Coronary artery (tissue), 2 donors: Measurements from ENCODE around the gene CSN2.

ENCODE experiments used
- DNase-seq: peaks from one replicate; pipeline ENCODE4 v3.0.0-alpha.2; 2017; ENCODE audit warnings: low spot score
- H3K27ac ChIP-seq, 2 donors: fragments of 200-600 bp; sonication (generic); one replicate each; pipeline ENCODE4 v1.5.1; 2016 to 2019
- H3K4me3 ChIP-seq: fragments of 200-600 bp; sonication (generic); 2 replicates; pipeline ENCODE4 v1.5.1; 2016; ENCODE audit warnings: mild to moderate bottlenecking, moderate library complexity
- TF ChIP-seq, protein P1 (sequence below): fragments of 200-600 bp; sonication (generic); IDR thresholded peaks from one replicate; pipeline ENCODE4 v1.5.1; 2019; ENCODE audit warnings: antibody characterized with exemption

Gene CSN2

DNA sequence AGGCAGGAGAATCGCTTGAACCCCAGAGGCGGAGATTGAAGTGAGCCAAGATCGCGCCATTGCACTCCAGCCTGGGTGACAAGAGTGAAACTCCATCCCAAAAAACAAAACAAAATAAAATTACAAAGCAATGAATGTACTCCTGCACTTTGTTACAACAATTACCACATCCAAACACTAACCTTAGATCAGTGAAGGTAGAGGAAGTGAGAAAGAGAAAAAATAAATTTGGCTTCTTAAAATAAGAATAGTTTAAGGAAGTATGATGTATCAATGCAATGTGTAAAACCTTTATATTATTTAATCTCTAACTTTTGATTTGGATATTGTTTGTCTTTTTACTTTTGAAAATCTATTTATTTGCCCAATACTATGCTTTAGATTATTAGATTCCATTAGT is 56.3 kb downstream of the CSN2 start:
- TF ChIP-seq, protein P1, sequence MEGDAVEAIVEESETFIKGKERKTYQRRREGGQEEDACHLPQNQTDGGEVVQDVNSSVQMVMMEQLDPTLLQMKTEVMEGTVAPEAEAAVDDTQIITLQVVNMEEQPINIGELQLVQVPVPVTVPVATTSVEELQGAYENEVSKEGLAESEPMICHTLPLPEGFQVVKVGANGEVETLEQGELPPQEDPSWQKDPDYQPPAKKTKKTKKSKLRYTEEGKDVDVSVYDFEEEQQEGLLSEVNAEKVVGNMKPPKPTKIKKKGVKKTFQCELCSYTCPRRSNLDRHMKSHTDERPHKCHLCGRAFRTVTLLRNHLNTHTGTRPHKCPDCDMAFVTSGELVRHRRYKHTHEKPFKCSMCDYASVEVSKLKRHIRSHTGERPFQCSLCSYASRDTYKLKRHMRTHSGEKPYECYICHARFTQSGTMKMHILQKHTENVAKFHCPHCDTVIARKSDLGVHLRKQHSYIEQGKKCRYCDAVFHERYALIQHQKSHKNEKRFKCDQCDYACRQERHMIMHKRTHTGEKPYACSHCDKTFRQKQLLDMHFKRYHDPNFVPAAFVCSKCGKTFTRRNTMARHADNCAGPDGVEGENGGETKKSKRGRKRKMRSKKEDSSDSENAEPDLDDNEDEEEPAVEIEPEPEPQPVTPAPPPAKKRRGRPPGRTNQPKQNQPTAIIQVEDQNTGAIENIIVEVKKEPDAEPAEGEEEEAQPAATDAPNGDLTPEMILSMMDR: no peak
- Histone ChIP-seq H3K27ac (no peak overlapping the region), H3K4me3 (no peak overlapping the region)
- no peak for DNase-seq

DNA sequence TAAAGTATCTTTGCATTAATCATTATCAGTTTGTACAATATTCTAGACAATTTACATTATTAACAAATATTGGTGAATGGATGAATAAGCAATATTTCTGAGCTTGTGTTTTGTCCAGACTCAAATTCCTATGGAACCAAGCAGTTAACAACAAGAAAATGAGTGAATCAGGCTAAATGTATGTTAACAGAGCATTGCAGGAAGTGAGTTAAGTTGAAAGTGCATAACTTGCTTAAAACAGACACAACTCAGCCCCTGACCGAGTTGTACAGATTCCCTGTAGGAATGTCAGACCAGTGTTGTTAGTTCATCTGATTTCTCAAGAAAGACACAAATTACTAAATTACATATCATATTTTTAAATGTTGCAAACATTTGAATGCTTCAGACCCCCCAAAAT is 58.4 kb downstream of the CSN2 start:
- no peak for DNase-seq
- TF ChIP-seq, protein P1: no peak
- H3K27ac ChIP-seq: no peak overlapping the region
- H3K4me3 ChIP-seq: no peak overlapping the region
